Stimulated activated CD4-positive, alpha-beta T cell treated with anti-CD3 and anti-CD28 coated beads, TNF-alpha, amount 100 ng/mL, for 24 hours (primary cell): ENCODE results near the gene PTPRT.

Experiments
- DNase-seq, 3 experiments: peaks; one replicate each; pipeline ENCODE4 v3.0.0-alpha.2; 2020; ENCODE audit warnings: low read depth in 3 of 3

PTPRT gene

GRCh38 chr20:43028470-43028869 is 161.2 kb downstream of the PTPRT start:
- DNase-seq = no peak

GRCh38 chr20:43023836-43024235 is 165.9 kb downstream of the PTPRT start:
- no peak for DNase-seq

GRCh38 chr20:43022568-43022967 is 167.1 kb downstream of the PTPRT start:
- DNase-seq = no peak

- DNase-seq = no peak
Observed at GRCh38 chr20:43022081-43022480, 167.6 kb downstream of the PTPRT start.

GRCh38 chr20:43017241-43018030 is 172.3 kb downstream of the PTPRT start:
- DNase-seq = no peak

- no peak for DNase-seq
Observed at GRCh38 chr20:43016257-43016656, 173.4 kb downstream of the PTPRT start.

- DNase-seq = no peak
Observed at GRCh38 chr20:43015566-43015965, 174.1 kb downstream of the PTPRT start.

GRCh38 chr20:43014206-43014605 is 175.5 kb downstream of the PTPRT start:
- DNase-seq = no peak

GRCh38 chr20:43011491-43011890 is 178.2 kb downstream of the PTPRT start:
- DNase-seq = no peak

- DNase-seq = no peak
Observed at GRCh38 chr20:43009532-43009931, 180.2 kb downstream of the PTPRT start.

- no peak for DNase-seq
Observed at GRCh38 chr20:43007525-43007924, 182.2 kb downstream of the PTPRT start.

GRCh38 chr20:43006651-43007375 is 182.9 kb downstream of the PTPRT start:
- DNase-seq = no peak

- no peak for DNase-seq
Observed at GRCh38 chr20:43003318-43003944, 186.3 kb downstream of the PTPRT start.

GRCh38 chr20:42996141-42996540 is 193.6 kb downstream of the PTPRT start:
- no peak for DNase-seq

- no peak for DNase-seq
Observed at GRCh38 chr20:42988319-42988718, 201.4 kb downstream of the PTPRT start.

GRCh38 chr20:42987376-42988114 is 202.2 kb downstream of the PTPRT start:
- DNase-seq = no peak

GRCh38 chr20:42986143-42986773 is 203.4 kb downstream of the PTPRT start:
- no peak for DNase-seq

- DNase-seq = no peak
Observed at GRCh38 chr20:42985628-42986027, 204.1 kb downstream of the PTPRT start.

GRCh38 chr20:42982218-42982617 is 207.5 kb downstream of the PTPRT start:
- no peak for DNase-seq

GRCh38 chr20:42981253-42981652 is 208.5 kb downstream of the PTPRT start:
- DNase-seq = no peak

GRCh38 chr20:42979720-42980119 is 210.0 kb downstream of the PTPRT start:
- no peak for DNase-seq
